A673 (cell line): Measurements from ENCODE around the gene GSTM1. TPM values are rescaled to one million over a fixed set of nuclear protein-coding genes. Genes with fewer than 3 reads are reported as not detected.

Experiments
- BruUV-seq: library from RNA; stranded (reverse); fragments of 400-500 nt; replicated peaks from 2 replicates; lab custom pipeline; 2021; lab: Mats Ljungman, UMichigan
- CTCF ChIA-PET: fragments of 300-600 bp; sonication (Branson Sonifier 250); formaldehyde crosslinking; loops from one replicate; lab custom pipeline; 2022; ENCODE audit warnings: antibody characterized with exemption; lab: Charles Lee
- POLR2A ChIA-PET: fragments of 300-600 bp; sonication (Branson Sonifier 250); formaldehyde crosslinking; loops from one replicate; lab custom pipeline; 2022; ENCODE audit warnings: antibody characterized with exemption; ENCODE audit not compliant: low non-redundant PET; lab: Charles Lee
- DNase-seq: peaks from one replicate; pipeline ENCODE4 v3.0.0-alpha.2; 2015; ENCODE audit warnings: low spot score
- H3K27ac ChIP-seq: fragments of 200-600 bp; sonication (generic); 2 replicates; pipeline ENCODE4 v1.5.1; 2016; ENCODE audit warnings: mixed run types, low read depth, mild to moderate bottlenecking, mixed read lengths, antibody characterized with exemption, low read length; ENCODE audit not compliant: poor library complexity, severe bottlenecking
- H3K27me3 ChIP-seq: fragments of 200-600 bp; sonication (generic); replicated peaks from 2 replicates; pipeline ENCODE4 v1.6.1; 2017; ENCODE audit warnings: mixed run types, low read depth, mild to moderate bottlenecking, mixed read lengths, antibody characterized with exemption, low read length; ENCODE audit not compliant: insufficient read depth, poor library complexity
- H3K36me3 ChIP-seq: fragments of 200-600 bp; sonication (generic); 2 replicates; pipeline ENCODE4 v1.6.1; 2016; ENCODE audit warnings: mixed run types, mild to moderate bottlenecking, mixed read lengths, antibody characterized with exemption, low read length; ENCODE audit not compliant: insufficient read depth, poor library complexity, severe bottlenecking
- H3K4me1 ChIP-seq: fragments of 200-600 bp; sonication (generic); 2 replicates; pipeline ENCODE4 v1.6.1; 2017; ENCODE audit warnings: mixed run types, mild to moderate bottlenecking, mixed read lengths, antibody characterized with exemption, low read length; ENCODE audit not compliant: insufficient read depth, poor library complexity, severe bottlenecking
- H3K4me3 ChIP-seq: fragments of 200-600 bp; sonication (generic); 2 replicates; pipeline ENCODE4 v1.5.1; 2016; ENCODE audit warnings: low read depth, mixed run types, mild to moderate bottlenecking, mixed read lengths, low read length; ENCODE audit not compliant: poor library complexity, severe bottlenecking
- H3K9me3 ChIP-seq: fragments of 200-600 bp; sonication (generic); 2 replicates; pipeline ENCODE4 v1.6.1; 2016; ENCODE audit warnings: mixed run types, low read depth, mild to moderate bottlenecking, mixed read lengths, antibody characterized with exemption, low read length; ENCODE audit not compliant: poor library complexity, severe bottlenecking
- CTCF ChIP-seq: fragments of 300-800, 200-600 bp; sonication (generic); conservative IDR thresholded peaks from 2 replicates; pipeline ENCODE4 v1.5.1; 2017; ENCODE audit warnings: low read depth, mild to moderate bottlenecking, antibody characterized with exemption, low read length, moderate library complexity, mixed read lengths
- EZH2 ChIP-seq: fragments of 200-600 bp; sonication (generic); IDR thresholded peaks from 2 replicates; pipeline ENCODE4 v1.6.1; 2017; ENCODE audit warnings: borderline replicate concordance, low read depth, mild to moderate bottlenecking, mixed read lengths, antibody characterized with exemption, low read length; ENCODE audit not compliant: poor library complexity, severe bottlenecking
- intact Hi-C: fragments of 100-400 bp; cut with micrococcal nuclease; formaldehyde crosslinking; loops from one replicate; pipeline ENCODE4 v1.10.0; 2022; ENCODE audit not compliant: unreplicated experiment
- total RNA-seq: library from RNA; stranded (reverse); gene quantifications from 2 replicates; pipeline ENCODE4 v1.2.3, GENCODE V29; 2021

The GSTM1 gene
- total RNA-seq, 1 experiment from 2014 or later: 166 TPM

DNA sequence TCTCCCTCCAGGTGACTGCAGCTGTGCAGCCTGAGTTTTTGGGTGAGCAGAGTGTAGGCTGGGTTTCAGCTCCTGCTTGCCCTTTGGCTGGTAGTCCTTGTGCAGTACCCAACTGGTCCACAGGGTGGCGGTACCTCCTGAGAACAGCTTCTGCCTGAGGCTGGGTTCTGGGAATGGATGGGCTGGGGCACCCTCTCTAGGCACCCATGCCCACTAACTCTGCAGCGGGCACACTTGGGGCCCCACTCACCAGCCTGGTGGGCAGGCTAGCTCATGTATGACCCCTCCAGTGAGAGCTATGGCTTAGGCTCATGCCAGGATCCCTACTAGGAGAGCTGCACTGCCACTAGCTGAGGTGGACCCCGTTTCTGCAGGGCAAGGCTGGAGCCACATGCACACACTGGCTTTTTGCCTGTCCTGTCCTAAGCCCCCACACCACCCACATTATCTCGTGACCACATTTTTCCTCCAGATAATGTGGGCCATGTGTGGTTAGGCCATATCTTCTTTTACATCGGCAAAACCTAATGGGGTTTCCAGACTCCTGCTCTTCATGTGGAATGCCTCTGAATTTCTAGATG, 47.2 kb upstream of the GSTM1 start:
- H3K36me3 ChIP-seq: no peaks in the 10 kb centered on the region
- no TSS peak for BruUV-seq
- no peaks in the 10 kb centered on the region for H3K27me3 ChIP-seq
- TF ChIP-seq EZH2 (no peak), CTCF (peak; percentile 93)
- no peaks in the 10 kb centered on the region for H3K9me3 ChIP-seq
- ChIA-PET POLR2A (no interaction called here), CTCF (interaction anchor here (0.5 to 3.6 kb wide), 15 partner anchors 8 to 1126 kb away, joined by 3 to 36 read pairs (median 6); partner anchors contain the start of genes AHCYL1 and GSTM1)
- intact Hi-C loops: loop anchor here (5.0 kb wide), 3 partner anchors 93 to 347 kb away; partner anchors contain the start of gene GNAI3
- H3K4me3 ChIP-seq: no peak overlapping the region
- H3K27ac ChIP-seq: no peak overlapping the region
- peaks cover 28% of the 10 kb centered on the region for H3K4me1 ChIP-seq
- peak; percentile 81 for DNase-seq

- ChIA-PET POLR2A (no interaction called here), CTCF (interaction anchor here (0.7 to 3.6 kb wide), 7 partner anchors 10 to 343 kb away, joined by 3 to 36 read pairs (median 9); partner anchors contain the start of genes AHCYL1 and GSTM1)
- peak overlapping the region; percentile 57 for H3K27ac ChIP-seq
- no peaks in the 10 kb centered on the region for H3K27me3 ChIP-seq
- no peaks in the 10 kb centered on the region for H3K9me3 ChIP-seq
- BruUV-seq: no TSS peak
- no peak for TF ChIP-seq EZH2
- TF ChIP-seq CTCF: no peak
- intact Hi-C loops: loop anchor here (5.0 kb wide), 3 partner anchors 94 to 346 kb away; partner anchors contain the start of gene GNAI3
- no peak overlapping the region for H3K4me3 ChIP-seq
- no peak for DNase-seq
- H3K36me3 ChIP-seq: no peaks in the 10 kb centered on the region
- H3K4me1 ChIP-seq: peaks cover 20% of the 10 kb centered on the region
These were observed 46.4 kb upstream of the GSTM1 start for GRCh38 chr1:109641078-109641740.

GRCh38 chr1:109641861-109642260, 45.8 kb upstream of the GSTM1 start:
- Histone ChIP-seq H3K27me3 (no peaks in the 10 kb centered on the region), H3K27ac (no peak overlapping the region), H3K9me3 (no peaks in the 10 kb centered on the region), H3K4me1 (peaks cover 14% of the 10 kb centered on the region), H3K4me3 (no peak overlapping the region), H3K36me3 (no peaks in the 10 kb centered on the region)
- BruUV-seq: no TSS peak
- ChIA-PET POLR2A (no interaction called here), CTCF (interaction anchor here (1.0 to 3.6 kb wide), 4 partner anchors 9 to 133 kb away, joined by 3 to 36 read pairs (median 31); no protein-coding TSS in a partner anchor)
- TF ChIP-seq EZH2: no peak
- TF ChIP-seq CTCF: no peak
- intact Hi-C loops: loop anchor here (5.0 kb wide), 3 partner anchors 95 to 345 kb away; partner anchors contain the start of gene GNAI3
- no peak for DNase-seq
